GM18505 (cell line): ENCODE results near the gene PLA2G1B.

Experiments
- ATAC-seq: cut with Tn5 transposase; IDR thresholded peaks from one replicate; pipeline ENCODE4 v1.9.1; 2021; ENCODE audit not compliant: unreplicated experiment
- POLR2A ChIP-seq: IDR thresholded peaks from 4 replicates; pipeline ENCODE4 v1.6.1; 2011; ENCODE audit warnings: borderline replicate concordance; ENCODE audit not compliant: insufficient read depth, insufficient read length; ENCODE audit errors: extremely low read depth

Gene PLA2G1B

GRCh38 chr12:120366341-120366705, 38.7 kb upstream of the PLA2G1B start:
- TF ChIP-seq POLR2A = no peak
- ATAC-seq = no peak

DNA sequence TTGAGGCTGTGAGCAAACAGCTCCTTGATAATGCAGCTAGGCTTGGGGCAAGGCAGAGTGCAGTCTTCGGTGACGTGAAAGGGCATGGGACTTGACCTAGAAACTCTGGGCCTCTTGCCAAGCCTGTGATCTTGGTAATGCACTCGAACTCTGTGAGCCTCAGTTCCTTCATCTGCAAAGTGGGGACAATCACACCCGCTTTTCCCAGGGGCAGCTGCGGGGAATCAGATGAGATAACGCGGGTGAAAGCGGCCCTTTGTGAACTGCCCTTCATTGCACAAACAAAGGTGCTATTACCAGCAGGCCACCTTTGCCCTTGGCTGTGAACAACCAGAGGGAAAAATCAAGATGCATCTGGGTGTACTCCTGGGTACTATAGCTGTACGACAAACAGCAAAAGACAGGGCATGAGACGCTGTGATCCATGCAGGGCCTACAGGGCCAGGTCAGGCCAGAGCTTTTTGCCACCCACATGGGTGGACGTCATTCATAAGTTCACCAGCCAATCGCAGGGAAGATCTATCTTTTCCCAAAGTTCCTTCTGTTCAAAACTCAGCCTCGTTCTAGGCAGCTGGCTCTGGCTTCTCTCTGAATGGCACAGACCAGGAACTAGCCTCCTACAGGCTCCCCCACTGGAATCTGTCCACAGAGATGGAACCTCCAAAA, 38.2 kb upstream of the PLA2G1B start:
- ATAC-seq = no peak
- TF ChIP-seq POLR2A = no peak

DNA sequence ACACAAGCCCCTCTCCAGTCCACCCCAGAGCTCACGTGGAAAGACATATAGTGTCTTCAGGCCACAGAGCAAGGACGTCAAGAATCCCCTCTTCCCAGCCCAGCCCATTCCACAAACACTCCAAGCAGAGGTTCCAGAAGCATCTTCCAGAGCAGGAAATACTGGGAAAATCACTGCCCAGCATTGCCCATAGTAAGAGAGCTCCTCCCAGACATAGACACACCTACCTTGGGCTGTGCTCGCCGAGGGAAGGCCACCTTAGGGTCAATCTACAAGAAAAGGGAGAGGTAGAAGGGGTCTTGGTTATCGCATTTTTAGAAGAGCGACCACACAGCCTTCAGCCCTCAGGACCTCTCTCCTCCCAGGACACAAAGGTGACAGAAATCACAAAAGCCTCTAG, 36.9 kb upstream of the PLA2G1B start:
- ATAC-seq = no peak

GRCh38 chr12:120363274-120363855, 35.8 kb upstream of the PLA2G1B start:
- ATAC-seq = no peak
- TF ChIP-seq POLR2A = no peak

More for the DNA sequence above, 36.9 kb upstream of the PLA2G1B start:
- TF ChIP-seq POLR2A = no peak

- no peak for ATAC-seq
Measured at GRCh38 chr12:120362516-120363273, 35.1 kb upstream of the PLA2G1B start.

DNA sequence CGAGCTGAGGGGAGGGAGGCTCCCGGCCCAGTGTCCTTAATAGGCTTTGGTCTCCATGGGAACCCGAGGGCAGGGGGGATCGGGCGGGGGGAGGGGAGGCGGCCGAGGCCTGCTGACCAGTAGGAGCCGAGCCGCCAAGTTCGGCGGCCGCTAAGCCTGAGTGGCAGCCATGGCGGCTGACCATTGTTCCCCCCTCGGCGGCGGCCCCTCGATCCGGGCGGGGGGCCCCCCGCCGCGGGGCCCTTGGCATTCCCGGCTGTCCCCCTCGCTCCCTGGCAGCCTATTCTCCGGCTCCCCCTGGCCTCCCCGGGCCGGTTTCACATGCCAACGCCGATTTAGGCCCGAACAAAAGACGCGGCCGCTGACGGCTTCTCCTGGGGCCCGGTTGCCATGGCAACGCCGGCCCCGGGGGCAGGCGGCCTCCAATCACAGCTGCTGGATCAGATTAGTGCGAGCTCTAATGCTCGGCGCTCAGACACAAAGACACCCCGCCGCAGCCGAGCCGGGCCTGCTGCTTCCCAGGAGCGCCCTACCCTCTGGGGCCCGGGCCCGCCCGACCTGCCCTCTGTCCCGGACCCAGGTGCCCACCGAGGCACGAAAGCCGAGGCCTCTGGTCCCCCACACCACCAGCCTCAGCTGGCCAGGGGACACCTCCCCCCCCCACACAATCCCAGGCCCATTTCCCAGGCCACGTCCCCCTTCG, 34.1 kb upstream of the PLA2G1B start:
- TF ChIP-seq POLR2A = no peak
- no peak for ATAC-seq

More at GRCh38 chr12:120362516-120363273, 35.1 kb upstream of the PLA2G1B start:
- no peak for TF ChIP-seq POLR2A

DNA sequence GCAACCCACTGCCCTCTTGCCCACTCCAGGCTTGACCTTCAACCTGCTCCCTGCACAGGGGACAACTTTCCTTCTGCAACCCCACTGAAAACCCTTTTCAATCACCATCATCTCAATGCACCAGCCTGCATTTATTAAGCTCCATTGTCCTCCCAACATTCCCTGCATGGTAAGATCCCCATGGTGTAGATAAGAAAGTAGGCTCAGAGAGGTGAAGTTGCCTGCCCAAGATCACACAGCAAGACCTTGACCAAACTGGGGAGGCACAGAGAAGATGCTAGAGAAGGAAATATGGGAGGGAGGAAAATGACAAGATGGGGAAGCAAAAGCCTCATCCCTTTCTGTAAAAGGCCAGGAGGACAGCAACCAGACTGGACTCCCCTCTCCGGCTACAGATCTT, 31.5 kb upstream of the PLA2G1B start:
- TF ChIP-seq POLR2A = no peak
- no peak for ATAC-seq

- TF ChIP-seq POLR2A = no peak
- no peak for ATAC-seq
Measured at GRCh38 chr12:120358412-120359100, 31.0 kb upstream of the PLA2G1B start.

GRCh38 chr12:120357104-120357503, 29.5 kb upstream of the PLA2G1B start:
- TF ChIP-seq POLR2A = no peak
- no peak for ATAC-seq

- no peak for TF ChIP-seq POLR2A
- ATAC-seq = no peak
Measured at GRCh38 chr12:120356567-120357030, 29.0 kb upstream of the PLA2G1B start.

DNA sequence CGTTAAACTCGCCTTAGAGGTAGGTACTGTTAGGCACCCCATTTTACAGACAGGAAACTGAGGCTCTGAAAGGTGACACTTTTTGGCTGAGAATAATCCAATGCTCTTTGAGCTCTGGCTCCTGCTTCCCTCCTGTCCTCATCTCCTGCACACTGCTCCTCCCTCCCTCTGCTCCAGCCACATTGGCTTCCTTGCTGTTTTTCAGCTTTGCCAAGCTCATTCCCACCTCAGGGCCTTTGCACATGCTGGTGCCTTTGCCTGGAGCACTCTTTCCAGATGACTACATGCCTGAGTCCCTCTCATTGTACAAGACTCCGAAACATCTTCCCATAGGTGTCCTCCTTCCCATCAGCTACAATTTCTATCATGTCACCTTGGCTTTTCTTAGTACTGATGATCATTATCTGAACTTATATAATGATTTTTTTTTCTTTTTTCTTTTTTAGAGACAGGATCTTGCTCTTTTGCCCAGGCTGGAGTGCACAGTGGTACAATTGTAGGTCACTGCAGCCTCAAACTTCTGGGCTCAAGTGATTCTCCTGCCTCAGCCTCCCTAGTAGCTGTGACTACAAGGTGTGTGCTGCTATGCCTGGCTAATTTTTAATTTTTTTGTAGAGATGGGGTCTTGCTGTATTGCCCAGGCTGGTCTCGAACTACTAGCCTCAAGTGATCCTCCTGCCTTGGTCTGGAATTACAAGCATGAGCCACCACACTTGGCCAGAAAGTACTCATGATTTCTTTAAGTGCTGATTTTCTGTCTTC, 26.2 kb upstream of the PLA2G1B start:
- no peak for TF ChIP-seq POLR2A
- ATAC-seq = no peak

DNA sequence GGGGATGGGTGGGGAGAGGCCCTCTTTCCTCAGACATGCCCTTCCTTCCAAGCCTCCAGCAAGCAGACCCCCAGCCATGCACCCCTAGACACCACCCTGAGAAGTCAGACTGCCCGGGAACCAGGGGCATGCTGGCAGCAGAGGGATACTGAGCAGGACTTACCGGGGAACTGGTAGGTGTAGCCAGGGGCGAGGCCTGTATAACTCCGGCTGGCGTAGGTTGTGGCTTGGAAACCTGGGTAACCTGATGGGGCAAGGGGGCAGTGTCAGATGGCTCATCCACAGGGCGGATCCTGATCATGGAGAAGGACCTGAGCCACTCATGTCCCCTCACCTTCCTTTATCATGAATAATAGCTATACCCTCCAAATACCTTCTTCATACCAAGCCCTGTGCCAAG, 25.6 kb upstream of the PLA2G1B start:
- ATAC-seq = no peak
- no peak for TF ChIP-seq POLR2A
